ENCODE results near the gene ATAD5. TPM values are rescaled to one million over a fixed set of nuclear protein-coding genes. Genes with fewer than 3 reads are reported as not detected.

The ATAD5 gene
- total and polyA plus RNA-seq, 4 donors: 0.44 to 4.8 (median 1.4) TPM

DNA sequence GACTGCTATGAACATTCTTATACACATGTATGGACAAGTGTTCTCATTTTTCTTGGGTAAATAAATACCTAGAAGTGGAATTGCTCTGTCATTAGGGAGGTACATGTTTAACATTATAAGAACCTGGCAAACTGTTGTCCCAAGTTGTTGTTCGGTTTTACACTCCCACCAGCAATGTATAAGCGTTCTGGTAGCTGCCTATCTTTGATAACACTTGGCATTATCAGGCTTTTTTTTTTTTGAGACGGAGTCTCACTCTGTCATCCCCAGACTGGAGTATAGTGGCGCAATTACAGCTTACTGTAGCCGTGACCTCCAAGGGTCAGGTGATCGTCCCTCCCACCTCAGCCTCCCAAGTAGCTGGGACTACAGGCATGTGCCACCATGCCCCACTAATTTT is 16.3 kb downstream of the ATAD5 start:
- Histone ChIP-seq H3K4me3 (no peak overlapping the region), H3K4me1 (ENCODE audit: control insufficient read depth in 5 of 5, insufficient read depth in 5 of 5, low read length in 5 of 5) (no peaks in the 10 kb centered on the region), H3K36me3 (ENCODE audit: control insufficient read depth in 4 of 4, insufficient read depth in 4 of 4, low read length in 4 of 4) (peaks cover 0 to 12% (median 1%) of the 10 kb centered on the region in 4 donors), H3K9ac (ENCODE audit: insufficient read depth in 1 of 2, low read length in 2 of 2) (no peak overlapping the region), H3K27ac (ENCODE audit: low read depth in 1 of 2, low read length in 1 of 2) (no peak overlapping the region), H3K9me3 (ENCODE audit: control insufficient read depth in 4 of 4, insufficient read depth in 3 of 4, low read length in 3 of 4) (no peaks in the 10 kb centered on the region), H3K27me3 (ENCODE audit: control insufficient read depth in 3 of 3, insufficient read depth in 3 of 3, low read length in 2 of 3) (no peaks in the 10 kb centered on the region)
- ATAC-seq (ENCODE audit: insufficient read depth, low FRiP score): no peak
- TF ChIP-seq, protein P1, sequence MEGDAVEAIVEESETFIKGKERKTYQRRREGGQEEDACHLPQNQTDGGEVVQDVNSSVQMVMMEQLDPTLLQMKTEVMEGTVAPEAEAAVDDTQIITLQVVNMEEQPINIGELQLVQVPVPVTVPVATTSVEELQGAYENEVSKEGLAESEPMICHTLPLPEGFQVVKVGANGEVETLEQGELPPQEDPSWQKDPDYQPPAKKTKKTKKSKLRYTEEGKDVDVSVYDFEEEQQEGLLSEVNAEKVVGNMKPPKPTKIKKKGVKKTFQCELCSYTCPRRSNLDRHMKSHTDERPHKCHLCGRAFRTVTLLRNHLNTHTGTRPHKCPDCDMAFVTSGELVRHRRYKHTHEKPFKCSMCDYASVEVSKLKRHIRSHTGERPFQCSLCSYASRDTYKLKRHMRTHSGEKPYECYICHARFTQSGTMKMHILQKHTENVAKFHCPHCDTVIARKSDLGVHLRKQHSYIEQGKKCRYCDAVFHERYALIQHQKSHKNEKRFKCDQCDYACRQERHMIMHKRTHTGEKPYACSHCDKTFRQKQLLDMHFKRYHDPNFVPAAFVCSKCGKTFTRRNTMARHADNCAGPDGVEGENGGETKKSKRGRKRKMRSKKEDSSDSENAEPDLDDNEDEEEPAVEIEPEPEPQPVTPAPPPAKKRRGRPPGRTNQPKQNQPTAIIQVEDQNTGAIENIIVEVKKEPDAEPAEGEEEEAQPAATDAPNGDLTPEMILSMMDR (IDR thresholded peaks at IDR 0.05; ENCODE audit: control extremely low read depth, extremely low read depth): no peak
- no peak for DNase-seq
- WGBS, 2 donors: 91 to 93% methylated on average over 6 of the region's 6 CpGs

DNA sequence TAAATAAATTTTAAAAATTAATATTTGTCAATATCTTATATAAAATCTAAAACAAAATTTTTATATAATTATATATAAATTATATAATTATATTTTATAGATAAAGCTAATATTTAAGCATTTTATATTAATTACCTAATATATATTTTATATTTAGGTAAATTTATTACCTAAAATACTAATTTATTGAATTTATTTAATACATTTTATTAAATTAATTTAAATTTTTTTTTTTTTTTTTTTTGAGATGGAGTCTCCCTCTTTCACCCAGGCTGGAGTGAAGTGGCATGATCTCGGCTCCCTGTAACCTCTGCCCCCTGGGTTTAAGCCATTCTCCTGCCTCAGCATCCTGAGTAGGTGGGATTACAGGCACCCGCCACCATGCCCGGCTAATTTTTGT is 22.4 kb downstream of the ATAD5 start:
- H3K9ac ChIP-seq (ENCODE audit: insufficient read depth in 1 of 2, low read length in 2 of 2): no peak overlapping the region
- no peak for DNase-seq
- no peaks in the 10 kb centered on the region for H3K9me3 ChIP-seq (ENCODE audit: control insufficient read depth in 4 of 4, insufficient read depth in 3 of 4, low read length in 3 of 4)
- peaks cover 0 to 16% (median 8%) of the 10 kb centered on the region in 4 donors for H3K36me3 ChIP-seq (ENCODE audit: control insufficient read depth in 4 of 4, insufficient read depth in 4 of 4, low read length in 4 of 4)
- TF ChIP-seq, protein P1 (IDR thresholded peaks at IDR 0.05; ENCODE audit: control extremely low read depth, extremely low read depth): no peak
- H3K4me1 ChIP-seq (ENCODE audit: control insufficient read depth in 5 of 5, insufficient read depth in 5 of 5, low read length in 5 of 5): no peaks in the 10 kb centered on the region
- WGBS, 2 donors: 95 to 99% methylated on average over 3 of the region's 3 CpGs
- no peak overlapping the region for H3K27ac ChIP-seq (ENCODE audit: low read depth in 1 of 2, low read length in 1 of 2)
- no peak overlapping the region for H3K4me3 ChIP-seq
- no peak for ATAC-seq (ENCODE audit: insufficient read depth, low FRiP score)
- H3K27me3 ChIP-seq (ENCODE audit: control insufficient read depth in 3 of 3, insufficient read depth in 3 of 3, low read length in 2 of 3): no peaks in the 10 kb centered on the region

DNA sequence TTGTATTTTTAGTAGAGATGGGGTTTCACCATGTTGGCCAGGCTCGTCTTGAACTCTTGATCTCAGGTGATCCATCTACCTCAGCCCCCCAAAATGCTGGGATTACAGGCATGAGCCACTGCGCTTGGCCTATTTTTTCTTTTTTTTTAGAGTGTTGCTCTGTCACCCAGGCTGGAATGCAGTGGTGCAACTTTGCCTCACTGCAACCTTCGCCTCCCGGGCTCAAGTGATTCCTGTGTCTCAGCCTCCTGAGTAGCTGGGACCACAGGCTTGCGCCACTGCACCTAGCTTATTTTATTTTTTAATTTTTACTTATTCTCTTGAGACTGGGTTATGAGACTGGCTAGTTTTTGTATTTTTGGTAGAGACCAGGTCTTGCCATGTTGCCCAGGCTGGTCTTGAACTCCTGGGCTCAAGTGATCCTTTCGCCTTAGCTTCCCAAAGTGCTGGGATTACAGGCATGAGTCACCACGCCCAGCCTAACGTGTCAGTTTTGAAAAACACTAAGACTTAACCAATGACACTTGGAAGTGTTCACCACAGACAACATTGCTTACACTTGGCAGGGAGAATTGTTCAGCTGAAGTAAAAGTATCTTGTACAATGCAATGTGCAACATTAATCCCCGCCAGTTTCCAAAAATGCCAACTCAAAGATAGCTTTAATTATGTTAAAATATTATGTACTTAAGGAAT is 26.9 kb downstream of the ATAD5 start:
- H3K4me3 ChIP-seq: no peak overlapping the region
- DNase-seq (no peak), ATAC-seq (ENCODE audit: insufficient read depth, low FRiP score) (no peak)
- no peak overlapping the region for H3K9ac ChIP-seq (ENCODE audit: insufficient read depth in 1 of 2, low read length in 2 of 2)
- H3K27ac ChIP-seq (ENCODE audit: low read depth in 1 of 2, low read length in 1 of 2): no peak overlapping the region
- H3K27me3 ChIP-seq (ENCODE audit: control insufficient read depth in 3 of 3, insufficient read depth in 3 of 3, low read length in 2 of 3): no peaks in the 10 kb centered on the region
- WGBS, 2 donors: 94 to 97% methylated on average over 9 of the region's 9 CpGs
- H3K9me3 ChIP-seq (ENCODE audit: control insufficient read depth in 4 of 4, insufficient read depth in 3 of 4, low read length in 3 of 4): no peaks in the 10 kb centered on the region
- no peaks in the 10 kb centered on the region for H3K4me1 ChIP-seq (ENCODE audit: control insufficient read depth in 5 of 5, insufficient read depth in 5 of 5, low read length in 5 of 5)
- peaks cover 0 to 14% (median 4%) of the 10 kb centered on the region in 4 donors for H3K36me3 ChIP-seq (ENCODE audit: control insufficient read depth in 4 of 4, insufficient read depth in 4 of 4, low read length in 4 of 4)
- TF ChIP-seq, protein P1 (IDR thresholded peaks at IDR 0.05; ENCODE audit: control extremely low read depth, extremely low read depth): no peak

DNA sequence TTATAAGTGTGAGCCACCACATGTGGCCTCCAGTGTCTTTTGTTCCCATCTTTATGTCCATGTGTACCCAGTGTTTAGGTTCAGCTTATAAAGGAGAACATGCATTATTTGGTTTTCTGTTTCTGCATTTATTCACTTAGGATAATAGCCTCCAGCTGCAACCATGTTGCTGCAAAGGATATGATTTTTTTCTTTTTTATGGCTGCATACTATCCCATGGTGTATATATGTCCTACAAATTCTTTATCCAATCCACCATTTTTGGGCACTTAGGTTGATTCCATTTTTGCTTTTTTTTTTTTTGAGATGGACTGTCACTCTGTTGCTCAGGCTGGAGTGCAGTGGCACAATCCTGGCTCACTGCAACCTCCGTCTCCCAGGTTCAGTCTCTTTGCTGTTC is 32.9 kb downstream of the ATAD5 start:
- no peak for DNase-seq
- H3K27ac ChIP-seq (ENCODE audit: low read depth in 1 of 2, low read length in 1 of 2): no peak overlapping the region
- ATAC-seq (ENCODE audit: insufficient read depth, low FRiP score): no peak
- TF ChIP-seq, protein P1 (IDR thresholded peaks at IDR 0.05; ENCODE audit: control extremely low read depth, extremely low read depth): no peak
- no peaks in the 10 kb centered on the region for H3K9me3 ChIP-seq (ENCODE audit: control insufficient read depth in 4 of 4, insufficient read depth in 3 of 4, low read length in 3 of 4)
- H3K4me3 ChIP-seq: no peak overlapping the region
- H3K27me3 ChIP-seq (ENCODE audit: control insufficient read depth in 3 of 3, insufficient read depth in 3 of 3, low read length in 2 of 3): no peaks in the 10 kb centered on the region
- 97 to 100% methylated on average over 1 of the region's 1 CpG for WGBS, 2 donors
- H3K4me1 ChIP-seq (ENCODE audit: control insufficient read depth in 5 of 5, insufficient read depth in 5 of 5, low read length in 5 of 5): no peaks in the 10 kb centered on the region
- H3K36me3 ChIP-seq (ENCODE audit: control insufficient read depth in 4 of 4, insufficient read depth in 4 of 4, low read length in 4 of 4): peaks cover 0 to 14% (median 5%) of the 10 kb centered on the region in 4 donors
- no peak overlapping the region for H3K9ac ChIP-seq (ENCODE audit: insufficient read depth in 1 of 2, low read length in 2 of 2)

Measured in lung (tissue), 12 donors.